Urothelium cell line (cell line): ENCODE results near the gene ARL5A.

Experiments used
- DNase-seq: peaks from one replicate; pipeline ENCODE4 v3.0.0; 2011; ENCODE audit warnings: low spot score, mixed read lengths
- FAIRE-seq: peaks from 2 replicates; lab custom pipeline; 2011; peaks lifted over from hg19 to GRCh38; lab: Jason Lieb, UNC

Gene ARL5A

GRCh38 chr2:151769606-151770005 lies 58.6 kb downstream of the ARL5A start:
- FAIRE-seq, result no peak

GRCh38 chr2:151767536-151767935 lies 60.7 kb downstream of the ARL5A start:
- no peak for FAIRE-seq

More at GRCh38 chr2:151769606-151770005, 58.6 kb downstream of the ARL5A start:
- no peak for DNase-seq

GRCh38 chr2:151766437-151767153 lies 61.6 kb downstream of the ARL5A start:
- DNase-seq (no peak), FAIRE-seq (no peak)

More at GRCh38 chr2:151767536-151767935, 60.7 kb downstream of the ARL5A start:
- no peak for DNase-seq

- FAIRE-seq (no peak), DNase-seq (no peak)
Measured at GRCh38 chr2:151765760-151766410, 62.3 kb downstream of the ARL5A start.

GRCh38 chr2:151762694-151763093 lies 65.5 kb downstream of the ARL5A start:
- FAIRE-seq, result no peak
- DNase-seq, result no peak

GRCh38 chr2:151761687-151762086 lies 66.5 kb downstream of the ARL5A start:
- FAIRE-seq (no peak), DNase-seq (no peak)

GRCh38 chr2:151761193-151761592 lies 67.0 kb downstream of the ARL5A start:
- FAIRE-seq (no peak), DNase-seq (no peak)

- no peak for FAIRE-seq
- no peak for DNase-seq
Measured at GRCh38 chr2:151760139-151760650, 68.0 kb downstream of the ARL5A start.

GRCh38 chr2:151758744-151759143 lies 69.5 kb downstream of the ARL5A start:
- FAIRE-seq (no peak), DNase-seq (no peak)

- DNase-seq (no peak), FAIRE-seq (no peak)
Measured at GRCh38 chr2:151757861-151758260, 70.4 kb downstream of the ARL5A start.

- FAIRE-seq (no peak), DNase-seq (no peak)
Measured at GRCh38 chr2:151756820-151757219, 71.4 kb downstream of the ARL5A start.

GRCh38 chr2:151754253-151754897 lies 73.8 kb downstream of the ARL5A start:
- no peak for DNase-seq
- FAIRE-seq, result no peak

- DNase-seq (no peak), FAIRE-seq (no peak)
Measured at GRCh38 chr2:151753540-151753939, 74.7 kb downstream of the ARL5A start.
